ENCODE data around the gene OOEP. TPM values are rescaled to one million over a fixed set of nuclear protein-coding genes. Genes with fewer than 3 reads are reported as not detected.

The OOEP gene
- total RNA-seq, 1 donor = not detected

GRCh38 chr6:73343164-73343563 lies 26.5 kb downstream of the OOEP start:
- no peaks in the 10 kb centered on the region for H3K4me1 ChIP-seq (ENCODE audit: insufficient read depth, low read length)
- H3K4me3 ChIP-seq (ENCODE audit: low read length) = no peak overlapping the region
- peaks cover 2% of the 10 kb centered on the region for H3K27me3 ChIP-seq (ENCODE audit: insufficient read depth, low read length)
- H3K9me3 ChIP-seq (ENCODE audit: low read depth, low read length) = no peaks in the 10 kb centered on the region

- H3K4me3 ChIP-seq (ENCODE audit: low read length) = no peak overlapping the region
- no peaks in the 10 kb centered on the region for H3K9me3 ChIP-seq (ENCODE audit: low read depth, low read length)
- H3K27me3 ChIP-seq (ENCODE audit: insufficient read depth, low read length) = no peaks in the 10 kb centered on the region
- no peaks in the 10 kb centered on the region for H3K4me1 ChIP-seq (ENCODE audit: insufficient read depth, low read length)
Measured at GRCh38 chr6:73342174-73342573, 27.5 kb downstream of the OOEP start.

- Histone ChIP-seq H3K4me1 (ENCODE audit: insufficient read depth, low read length) (no peaks in the 10 kb centered on the region), H3K9me3 (ENCODE audit: low read depth, low read length) (no peaks in the 10 kb centered on the region), H3K27me3 (ENCODE audit: insufficient read depth, low read length) (no peaks in the 10 kb centered on the region), H3K4me3 (ENCODE audit: low read length) (no peak overlapping the region)
Measured at GRCh38 chr6:73341335-73341734, 28.4 kb downstream of the OOEP start.

GRCh38 chr6:73340048-73340447 lies 29.6 kb downstream of the OOEP start:
- no peaks in the 10 kb centered on the region for H3K27me3 ChIP-seq (ENCODE audit: insufficient read depth, low read length)

GRCh38 chr6:73339340-73339739 lies 30.4 kb downstream of the OOEP start:
- Histone ChIP-seq H3K4me1 (ENCODE audit: insufficient read depth, low read length) (no peaks in the 10 kb centered on the region), H3K27me3 (ENCODE audit: insufficient read depth, low read length) (no peaks in the 10 kb centered on the region), H3K4me3 (ENCODE audit: low read length) (no peak overlapping the region), H3K9me3 (ENCODE audit: low read depth, low read length) (no peaks in the 10 kb centered on the region)

More at GRCh38 chr6:73340048-73340447, 29.6 kb downstream of the OOEP start:
- no peak overlapping the region for H3K4me3 ChIP-seq (ENCODE audit: low read length)
- H3K4me1 ChIP-seq (ENCODE audit: insufficient read depth, low read length) = no peaks in the 10 kb centered on the region
- H3K9me3 ChIP-seq (ENCODE audit: low read depth, low read length) = no peaks in the 10 kb centered on the region

- no peak overlapping the region for H3K4me3 ChIP-seq (ENCODE audit: low read length)
- no peaks in the 10 kb centered on the region for H3K4me1 ChIP-seq (ENCODE audit: insufficient read depth, low read length)
- H3K9me3 ChIP-seq (ENCODE audit: low read depth, low read length) = no peaks in the 10 kb centered on the region
- peaks cover 3% of the 10 kb centered on the region for H3K27me3 ChIP-seq (ENCODE audit: insufficient read depth, low read length)
Measured at GRCh38 chr6:73329201-73329600, 40.5 kb downstream of the OOEP start.

GRCh38 chr6:73328790-73329189 lies 40.9 kb downstream of the OOEP start:
- no peaks in the 10 kb centered on the region for H3K9me3 ChIP-seq (ENCODE audit: low read depth, low read length)
- no peaks in the 10 kb centered on the region for H3K4me1 ChIP-seq (ENCODE audit: insufficient read depth, low read length)
- H3K27me3 ChIP-seq (ENCODE audit: insufficient read depth, low read length) = peaks cover 3% of the 10 kb centered on the region
- no peak overlapping the region for H3K4me3 ChIP-seq (ENCODE audit: low read length)

GRCh38 chr6:73325656-73326055 lies 44.0 kb downstream of the OOEP start:
- Histone ChIP-seq H3K9me3 (ENCODE audit: low read depth, low read length) (no peaks in the 10 kb centered on the region), H3K4me1 (ENCODE audit: insufficient read depth, low read length) (no peaks in the 10 kb centered on the region), H3K4me3 (ENCODE audit: low read length) (no peak overlapping the region), H3K27me3 (ENCODE audit: insufficient read depth, low read length) (no peaks in the 10 kb centered on the region)

GRCh38 chr6:73323323-73323722 lies 46.4 kb downstream of the OOEP start:
- H3K4me3 ChIP-seq (ENCODE audit: low read length) = no peak overlapping the region

More at GRCh38 chr6:73323323-73323722, 46.4 kb downstream of the OOEP start:
- no peaks in the 10 kb centered on the region for H3K4me1 ChIP-seq (ENCODE audit: insufficient read depth, low read length)
- no peaks in the 10 kb centered on the region for H3K9me3 ChIP-seq (ENCODE audit: low read depth, low read length)
- H3K27me3 ChIP-seq (ENCODE audit: insufficient read depth, low read length) = no peaks in the 10 kb centered on the region

Other genes with a start within 250 kb of the OOEP start
- gene KHDC1L, start 144.4 kb downstream of the OOEP start, total RNA-seq = not detected
- gene KHDC1, start 106.7 kb downstream of the OOEP start, total RNA-seq = 0.21 TPM
- gene DPPA5, start 15.6 kb downstream of the OOEP start, total RNA-seq = not detected
- not detected for gene KHDC3L, start 7.2 kb downstream of the OOEP start, total RNA-seq
- 1.6 TPM for gene DDX43, start 24.9 kb upstream of the OOEP start, total RNA-seq
- 22.4 TPM for gene CGAS, start 82.4 kb upstream of the OOEP start, total RNA-seq
- gene MTO1, start 91.8 kb upstream of the OOEP start, total RNA-seq = 39.9 TPM
- gene EEF1A1, start 151.1 kb upstream of the OOEP start, total RNA-seq = 24,083 TPM